ENCODE data around the gene PHTF2. TPM values are rescaled to one million over a fixed set of nuclear protein-coding genes. Genes with fewer than 3 reads are reported as not detected.

Gene PHTF2
- 23.8 and 34.2 TPM in 2 replicates for total RNA-seq

DNA sequence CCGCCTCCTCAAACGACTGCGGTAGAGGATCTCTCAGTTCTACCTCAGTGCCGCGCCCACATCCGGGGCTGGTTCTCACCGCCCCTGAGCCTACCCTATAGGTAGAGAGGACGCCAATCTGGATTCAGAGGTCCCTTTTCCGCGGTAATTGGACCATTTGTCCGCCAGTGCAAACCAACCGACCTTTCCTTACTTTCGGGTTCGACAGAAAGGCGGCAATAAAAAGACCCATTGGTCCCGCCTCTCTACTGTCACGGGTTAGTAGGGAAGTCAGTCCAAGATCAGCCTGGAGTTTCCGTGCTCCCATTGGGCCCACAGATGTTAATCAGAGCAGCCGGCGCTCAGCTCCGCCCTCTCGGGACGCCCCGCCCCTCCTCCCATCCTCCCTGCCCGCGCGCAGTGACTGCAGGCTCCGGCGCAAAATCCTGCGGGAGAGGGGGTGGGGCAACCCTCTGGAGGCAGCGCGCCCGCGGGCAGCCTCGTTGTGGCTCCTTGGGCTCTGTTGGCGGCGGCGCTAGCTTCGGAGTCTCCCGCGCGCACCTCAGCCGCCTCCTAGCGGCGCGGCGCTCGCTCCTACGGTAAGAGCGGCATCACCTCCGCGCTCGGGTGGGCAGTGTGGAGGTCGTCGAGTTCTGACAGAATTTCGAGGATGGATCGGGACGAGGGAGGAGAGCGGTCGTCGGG lies at the start of gene PHTF2, which contains the start of gene TMEM60:
Gene PHTF2, plus strand, starts transcription at position 380 of the 684 bp plus-strand sequence.
Gene TMEM60, minus strand, starts transcription at position 41 of the 684 bp plus-strand sequence. CDS start 4,061 bp downstream, outside the sequence.

Other genes starting within 250 kb of the PHTF2 start
- 16.0 and 24.3 TPM in 2 replicates for gene RSBN1L, start 102.3 kb upstream of the PHTF2 start, total RNA-seq
- gene TMEM60, start 339 bp upstream of the PHTF2 start, total RNA-seq, result 17.0 and 22.1 TPM in 2 replicates